Subcutaneous adipose tissue (tissue), 4 donors: ENCODE data around the gene SYT7. TPM values are rescaled to one million over a fixed set of nuclear protein-coding genes. Genes with fewer than 3 reads are reported as not detected.

Experiments
- total RNA-seq, 4 donors: library from RNA; depleted of rRNA; stranded (reverse); fragments of >200 nt; gene quantifications; one replicate each; pipeline ENCODE4 v1.1.0, GENCODE V29; 2016
- TF ChIP-seq, protein P1 (sequence below): fragments of 450-650 bp; IDR thresholded peaks from one replicate; pipeline ENCODE4 v1.5.1; 2016; ENCODE audit warnings: low read depth, mild to moderate bottlenecking, control low read depth, antibody characterized with exemption, moderate library complexity

SYT7 gene
- total RNA-seq, 4 donors from 2014 or later = 0.66 to 4.0 (median 1.4) TPM

DNA sequence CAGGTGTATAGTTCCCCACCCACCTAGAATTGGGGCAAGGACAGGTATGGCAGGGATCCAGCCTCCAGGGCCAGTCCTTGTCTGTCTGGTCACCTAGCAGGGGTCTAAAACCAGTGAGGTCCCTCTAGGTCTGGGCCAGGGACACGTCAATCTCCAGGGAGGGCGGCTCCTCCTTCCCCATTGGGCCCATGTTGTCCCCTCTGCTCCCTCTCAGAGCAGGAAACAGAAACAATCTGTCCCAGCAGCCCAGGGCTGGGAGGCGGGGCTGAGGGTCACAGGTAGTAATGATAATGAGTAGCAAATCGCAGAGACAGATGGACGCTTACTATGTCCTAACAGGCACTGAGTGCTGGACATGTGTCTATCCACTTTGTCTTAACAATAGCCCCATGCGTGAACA is 22.8 kb upstream of the SYT7 start:
- TF ChIP-seq, protein P1, sequence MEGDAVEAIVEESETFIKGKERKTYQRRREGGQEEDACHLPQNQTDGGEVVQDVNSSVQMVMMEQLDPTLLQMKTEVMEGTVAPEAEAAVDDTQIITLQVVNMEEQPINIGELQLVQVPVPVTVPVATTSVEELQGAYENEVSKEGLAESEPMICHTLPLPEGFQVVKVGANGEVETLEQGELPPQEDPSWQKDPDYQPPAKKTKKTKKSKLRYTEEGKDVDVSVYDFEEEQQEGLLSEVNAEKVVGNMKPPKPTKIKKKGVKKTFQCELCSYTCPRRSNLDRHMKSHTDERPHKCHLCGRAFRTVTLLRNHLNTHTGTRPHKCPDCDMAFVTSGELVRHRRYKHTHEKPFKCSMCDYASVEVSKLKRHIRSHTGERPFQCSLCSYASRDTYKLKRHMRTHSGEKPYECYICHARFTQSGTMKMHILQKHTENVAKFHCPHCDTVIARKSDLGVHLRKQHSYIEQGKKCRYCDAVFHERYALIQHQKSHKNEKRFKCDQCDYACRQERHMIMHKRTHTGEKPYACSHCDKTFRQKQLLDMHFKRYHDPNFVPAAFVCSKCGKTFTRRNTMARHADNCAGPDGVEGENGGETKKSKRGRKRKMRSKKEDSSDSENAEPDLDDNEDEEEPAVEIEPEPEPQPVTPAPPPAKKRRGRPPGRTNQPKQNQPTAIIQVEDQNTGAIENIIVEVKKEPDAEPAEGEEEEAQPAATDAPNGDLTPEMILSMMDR = no peak

DNA sequence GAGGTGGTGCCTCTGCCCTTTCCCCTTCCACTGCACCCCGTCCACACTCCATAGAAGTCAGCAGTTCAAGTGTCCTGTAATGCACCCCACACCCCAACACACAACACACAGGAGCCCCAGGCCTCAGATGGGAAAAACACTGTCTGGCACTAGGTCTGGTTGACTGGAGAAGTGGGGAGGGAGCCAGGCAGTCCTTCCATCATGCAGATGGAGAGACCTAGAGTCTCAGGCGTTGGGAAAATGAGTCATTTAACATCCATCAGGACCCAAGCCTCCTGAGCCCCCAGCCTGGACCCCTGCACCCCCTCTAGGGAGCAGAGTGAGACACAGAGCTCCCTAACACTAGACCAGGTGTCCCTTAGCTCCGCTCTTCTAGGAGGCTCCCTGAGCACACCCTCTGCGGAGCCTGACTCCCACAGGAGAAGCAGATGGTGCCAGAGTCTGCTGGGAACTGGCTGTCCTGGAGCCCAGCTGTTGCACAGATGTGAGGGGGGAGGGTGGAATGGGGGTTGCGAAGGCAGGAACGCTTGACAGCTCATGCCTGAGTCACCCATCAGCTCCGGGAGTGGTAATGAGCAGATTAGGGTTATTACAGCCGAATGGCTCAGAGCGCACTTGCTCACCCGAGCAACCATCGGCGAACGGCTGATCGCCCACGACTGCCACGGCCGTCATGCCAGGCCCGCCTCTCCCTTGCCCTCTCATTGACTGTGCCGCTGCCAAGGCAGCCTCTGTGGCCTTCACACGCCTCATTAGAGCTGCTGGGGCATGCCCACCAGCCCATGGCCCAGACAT is 22.1 kb upstream of the SYT7 start:
- TF ChIP-seq, protein P1 = no peak

DNA sequence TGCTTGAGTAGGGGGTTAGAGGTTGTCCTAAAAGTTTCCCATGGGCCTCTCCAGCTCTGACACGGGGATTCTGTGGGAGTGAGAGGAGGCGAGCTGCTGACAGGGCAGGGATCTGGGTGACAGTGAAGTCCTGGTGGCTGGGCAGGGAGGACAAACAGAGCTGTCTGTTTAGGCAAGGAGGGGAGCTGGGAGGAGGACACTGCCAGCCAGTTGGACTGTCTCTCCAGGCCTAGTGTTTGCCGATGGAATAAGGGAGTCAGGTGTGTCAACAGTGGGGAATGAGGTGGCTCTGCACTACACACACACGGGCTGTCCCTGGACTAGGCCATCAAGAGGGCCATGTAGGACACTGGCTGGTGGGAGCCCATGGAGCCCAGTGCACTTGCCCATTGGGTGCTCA is 20.6 kb upstream of the SYT7 start:
- TF ChIP-seq, protein P1 = no peak

DNA sequence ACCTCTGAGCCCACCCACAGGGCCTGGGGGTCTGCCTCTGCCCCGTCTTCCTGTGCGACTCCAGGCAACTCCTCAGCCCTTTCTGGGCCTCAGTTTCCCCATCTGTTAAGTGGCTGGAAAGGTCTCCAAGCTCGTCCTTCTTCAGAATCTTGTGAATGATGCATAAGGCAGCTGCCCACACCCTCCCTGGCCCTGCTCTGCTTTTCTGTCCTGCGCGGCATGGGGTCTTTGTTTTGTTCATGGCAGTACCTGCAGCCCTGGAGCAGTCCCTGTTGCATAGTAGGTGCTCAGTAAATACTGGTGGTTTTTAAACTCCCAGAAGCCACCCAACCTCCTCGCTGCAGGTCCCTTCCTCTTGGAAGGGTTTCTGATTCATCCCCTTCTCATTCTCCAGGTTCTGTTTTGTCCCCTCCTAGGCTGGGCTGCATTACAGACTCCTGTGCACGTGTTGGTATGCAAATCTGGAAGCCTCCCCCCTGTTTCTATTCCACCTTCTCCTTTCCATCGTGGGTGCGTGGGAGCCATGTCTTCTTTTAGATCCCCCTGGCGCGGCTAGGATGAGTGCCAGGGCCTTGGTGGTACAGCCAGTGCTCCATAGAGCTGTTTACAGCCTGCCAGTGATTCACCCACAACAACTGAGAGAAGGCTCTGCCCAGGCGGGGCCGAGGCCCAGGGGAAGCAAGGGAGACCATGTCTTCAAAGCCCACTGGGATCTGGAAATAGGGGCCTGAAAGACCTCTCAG is 19.3 kb upstream of the SYT7 start:
- TF ChIP-seq, protein P1 = no peak

DNA sequence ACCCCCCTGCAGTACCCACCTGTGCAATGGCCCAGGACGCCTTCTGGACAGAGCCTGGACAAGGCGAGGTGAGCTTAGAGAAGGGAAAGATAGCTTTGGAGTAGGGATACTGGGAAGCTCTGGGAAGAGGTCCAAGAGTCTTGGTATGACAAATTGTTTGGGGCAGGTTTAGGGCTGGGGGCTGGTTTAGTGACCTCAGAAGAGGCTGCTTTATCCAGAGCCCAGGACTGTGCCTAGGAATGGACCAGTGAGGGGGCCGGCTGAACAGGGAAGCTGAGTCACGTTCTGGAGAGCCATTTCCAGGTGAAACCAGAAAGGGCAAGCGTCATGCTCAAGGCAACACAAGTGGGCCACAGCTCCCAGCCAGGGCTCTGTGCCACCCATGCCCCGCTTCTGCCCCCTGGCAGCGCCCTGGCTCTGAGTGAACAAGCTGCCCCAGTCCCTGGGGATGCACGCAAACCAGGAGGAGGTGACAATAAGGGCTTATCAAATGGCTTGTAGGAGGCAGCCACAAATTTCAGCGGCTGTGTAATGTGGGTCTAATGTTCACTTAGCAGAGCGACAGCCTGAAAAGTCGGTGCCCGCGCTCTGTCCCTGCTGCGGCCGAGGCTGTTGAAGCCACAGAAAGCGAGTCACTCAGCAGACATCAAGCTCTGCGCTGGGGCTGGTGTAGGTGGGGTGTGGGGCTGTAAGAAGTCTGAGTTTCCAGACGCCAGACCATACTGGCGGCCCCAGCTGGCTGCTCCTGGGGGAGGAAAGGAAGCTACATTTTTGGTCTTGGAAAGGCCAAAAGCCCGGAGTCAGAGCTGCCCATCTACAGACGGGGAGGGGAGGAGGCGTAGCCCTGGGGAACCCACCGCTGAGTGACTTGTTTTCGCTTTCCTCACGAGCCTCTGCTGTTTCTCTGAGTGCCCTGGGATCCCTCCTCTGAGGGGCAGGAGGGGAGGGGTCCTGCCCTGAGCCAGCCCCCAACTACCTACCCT is 18.3 kb upstream of the SYT7 start:
- TF ChIP-seq, protein P1 = no peak

DNA sequence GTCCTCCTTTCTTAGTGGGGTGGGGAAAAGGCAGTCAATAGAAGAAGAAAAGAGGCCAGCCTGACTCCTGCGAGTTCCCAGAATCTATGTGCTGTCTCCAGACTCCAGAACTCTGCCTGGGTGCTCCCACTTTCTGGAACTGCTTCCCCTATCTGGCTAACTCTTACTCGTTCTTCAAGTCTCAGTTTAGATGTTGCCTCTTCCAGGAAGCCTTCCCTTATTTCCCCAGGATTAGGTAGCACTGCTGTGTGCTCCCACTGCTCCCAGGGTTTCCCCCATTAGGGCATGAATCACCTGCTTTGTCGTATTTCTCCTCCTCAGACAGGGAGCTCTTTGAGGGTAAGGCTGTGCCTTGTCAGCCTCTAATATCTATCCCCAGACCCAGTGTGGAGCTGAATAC is 17.5 kb upstream of the SYT7 start:
- TF ChIP-seq, protein P1 = no peak

DNA sequence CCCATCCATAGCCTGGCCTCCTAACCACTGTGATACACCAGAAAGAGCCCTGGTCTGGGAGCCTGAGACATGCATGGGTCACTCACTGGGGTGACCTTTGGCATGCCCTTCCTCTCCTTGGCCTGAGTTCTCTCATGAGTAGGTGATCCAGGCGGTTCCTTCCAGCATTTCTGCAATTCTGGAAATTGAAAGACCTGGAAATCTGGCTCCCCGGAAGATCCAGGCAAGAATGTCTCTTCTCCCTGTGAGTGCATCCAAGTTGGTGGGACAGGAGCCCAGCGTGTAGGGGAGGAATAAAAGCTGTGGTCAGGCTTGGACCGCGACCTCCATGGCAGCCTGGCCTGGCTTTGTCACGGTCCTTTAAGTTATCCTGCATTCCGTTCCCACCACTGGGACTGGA is 16.1 kb upstream of the SYT7 start:
- TF ChIP-seq, protein P1 = no peak
